Kidney capillary endothelial cell (primary cell): ENCODE measurements around the gene RAB42.
"Not testable (repeated sequence)": the region's sequence is repeated elsewhere in the genome, so short reads cannot be mapped to it uniquely, and the experiment has no call there.

Source experiments
- DNase-seq: peaks from one replicate; pipeline ENCODE4 v3.0.0-alpha.2; 2018; ENCODE audit warnings: low spot score

Gene RAB42, protein sequence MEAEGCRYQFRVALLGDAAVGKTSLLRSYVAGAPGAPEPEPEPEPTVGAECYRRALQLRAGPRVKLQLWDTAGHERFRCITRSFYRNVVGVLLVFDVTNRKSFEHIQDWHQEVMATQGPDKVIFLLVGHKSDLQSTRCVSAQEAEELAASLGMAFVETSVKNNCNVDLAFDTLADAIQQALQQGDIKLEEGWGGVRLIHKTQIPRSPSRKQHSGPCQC

GRCh38 chr1:28591708-28592320 lies at the start of gene RAB42:
Gene RAB42 (plus strand): TSS chr1:28592265. CDS start chr1:28592512, 247 bp downstream.
- no peak for DNase-seq

GRCh38 chr1:28545246-28545628 lies 46.8 kb upstream of the RAB42 start:
- no peak for DNase-seq

DNA sequence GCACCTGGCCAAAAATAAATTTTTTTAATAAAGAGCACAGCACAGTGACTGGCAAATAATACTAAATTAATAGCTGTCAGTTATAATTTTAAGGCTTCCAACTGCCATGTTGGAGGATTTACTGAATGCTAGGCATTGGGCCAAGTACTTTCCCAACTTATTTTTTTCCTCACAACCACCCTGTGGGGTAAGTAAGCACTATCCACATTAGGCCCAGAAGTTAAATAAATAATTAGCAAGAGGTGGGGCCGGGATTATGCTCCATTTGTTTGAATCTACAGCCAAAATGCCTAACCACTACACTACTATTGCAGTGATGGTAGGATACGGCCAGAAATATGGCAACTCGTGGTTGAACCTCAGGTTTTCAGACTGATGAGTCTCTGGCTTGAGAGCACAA lies 43.7 kb upstream of the RAB42 start:
- no peak for DNase-seq

DNA sequence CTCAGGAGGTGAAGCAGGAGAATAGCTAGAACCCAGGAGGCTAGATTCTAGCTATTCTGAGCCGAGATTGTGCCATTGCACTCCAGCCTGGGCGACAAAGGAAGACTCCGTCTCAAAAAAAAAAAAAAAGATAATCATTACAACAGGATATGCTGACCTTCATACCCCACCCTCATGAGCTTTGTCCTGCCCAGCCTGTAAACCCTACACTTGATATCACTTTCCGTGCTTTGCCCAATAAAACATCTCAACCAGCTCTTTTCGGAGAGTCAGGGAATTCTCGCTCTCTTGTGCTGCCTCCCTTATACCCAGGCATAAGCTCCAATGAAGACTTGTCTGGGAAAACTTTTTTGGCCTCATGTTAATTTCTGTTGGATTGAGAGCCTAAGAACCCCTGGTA lies 40.7 kb upstream of the RAB42 start:
- no peak for DNase-seq

DNA sequence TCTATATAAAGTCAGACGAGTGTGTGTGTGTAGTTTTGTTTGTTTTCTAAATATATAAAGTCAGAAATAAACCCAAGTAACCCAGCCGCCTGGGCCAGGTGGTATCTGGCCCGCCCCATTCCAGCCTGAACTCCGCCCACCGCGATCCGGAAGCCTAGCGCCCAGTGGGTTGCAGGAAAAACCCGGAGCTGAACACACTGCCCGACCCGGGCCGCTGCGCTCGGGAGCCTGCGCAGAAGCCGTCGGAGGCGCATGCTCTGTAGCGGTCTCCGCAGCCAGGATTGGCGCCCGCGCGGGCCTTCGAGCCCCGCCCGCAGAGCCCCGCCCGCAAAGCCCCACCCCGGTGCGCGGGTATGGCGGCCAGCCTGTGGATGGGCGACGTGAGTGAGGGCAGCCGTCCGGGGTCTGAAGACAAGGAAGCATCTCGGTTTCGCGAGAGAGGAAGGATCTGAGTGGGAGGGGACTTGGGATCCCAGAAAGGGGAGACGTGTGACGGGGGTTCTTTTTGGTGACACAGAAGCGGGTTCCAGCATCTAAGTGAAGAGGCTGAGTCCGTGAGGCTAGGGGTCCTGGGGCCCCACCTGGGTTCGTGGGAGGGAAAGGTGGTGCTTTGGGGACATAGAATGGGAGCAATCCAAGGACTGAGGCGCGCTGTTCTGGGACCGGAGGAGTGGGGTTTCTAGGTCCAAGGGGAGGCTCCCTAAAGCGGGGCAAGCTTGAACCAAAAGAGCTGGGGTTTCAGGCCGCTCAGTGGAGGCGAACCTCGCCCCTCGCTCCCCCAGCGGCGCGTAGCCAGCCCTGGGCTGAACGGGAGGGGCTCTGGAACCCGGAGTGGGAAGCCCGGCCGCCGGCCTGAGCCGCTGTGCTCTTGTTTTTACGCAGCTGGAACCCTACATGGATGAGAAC lies 39.1 kb upstream of the RAB42 start, which contains the start of gene TRNAU1AP:
TRNAU1AP (plus strand) TSS at position 328 of the 906 bp plus-strand sequence; CDS start at position 354, 26 bp downstream.
- peak; percentile 99 for DNase-seq

DNA sequence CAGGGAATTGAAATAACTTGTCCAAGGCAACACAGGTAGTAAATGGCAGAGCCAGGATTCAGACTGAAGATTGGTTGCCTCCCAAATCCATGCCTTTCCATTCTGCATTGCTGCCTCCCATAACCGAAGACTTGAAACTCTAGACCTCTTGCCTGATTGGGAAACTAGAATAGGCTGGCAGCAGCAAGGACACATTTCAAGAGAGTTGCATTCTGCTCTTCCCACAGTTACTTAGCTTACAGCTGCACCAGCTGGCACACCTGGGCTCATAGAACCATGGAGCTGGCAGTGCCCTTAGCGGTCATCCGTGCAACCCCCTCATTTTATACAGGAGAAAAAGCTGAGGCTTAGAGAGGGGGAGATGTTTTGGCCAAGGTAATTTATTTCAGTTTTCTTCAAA lies 31.2 kb upstream of the RAB42 start:
- no peak for DNase-seq

DNA sequence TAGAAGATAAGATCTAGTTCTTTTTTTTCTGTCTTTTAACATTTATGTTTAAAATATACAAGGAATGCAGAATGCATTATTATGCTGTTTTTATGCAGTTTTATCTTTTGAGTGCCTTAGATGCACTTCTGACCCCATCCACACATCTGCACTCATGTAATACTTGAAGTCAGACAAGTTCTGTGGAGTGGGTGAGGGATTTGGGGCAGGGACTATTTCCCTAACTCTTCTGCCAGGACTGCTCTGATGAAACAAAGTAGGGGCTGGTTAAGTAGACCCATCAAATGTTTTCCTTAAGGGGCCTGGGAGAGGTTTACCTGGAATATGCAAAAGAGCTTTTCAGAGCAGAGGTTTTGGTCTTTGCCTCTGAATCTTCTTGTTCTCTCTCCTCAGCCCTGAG lies 27.8 kb upstream of the RAB42 start:
- DNase-seq = no peak

DNA sequence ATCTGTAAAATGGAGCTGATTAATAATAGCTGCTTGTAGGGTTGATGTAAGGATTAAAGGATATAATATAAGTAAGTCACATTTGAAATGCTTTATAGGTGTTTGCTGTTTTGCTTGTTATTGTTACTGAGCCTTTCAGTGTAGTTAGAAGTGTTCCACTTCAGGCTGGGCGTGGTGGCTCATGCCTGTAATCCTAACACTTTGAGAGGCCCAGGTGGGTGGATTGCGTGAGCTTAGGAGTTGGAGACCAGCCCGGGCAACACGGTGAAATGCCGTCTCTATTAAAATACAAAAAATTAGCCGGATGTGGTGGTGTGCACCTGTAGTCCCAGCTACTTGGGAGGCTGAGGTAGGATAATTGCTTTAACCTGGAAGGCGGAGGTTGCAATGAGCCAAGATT lies 27.0 kb upstream of the RAB42 start:
- no peak for DNase-seq

- DNase-seq = no peak
Observed at GRCh38 chr1:28565726-28566125, 26.3 kb upstream of the RAB42 start.

DNA sequence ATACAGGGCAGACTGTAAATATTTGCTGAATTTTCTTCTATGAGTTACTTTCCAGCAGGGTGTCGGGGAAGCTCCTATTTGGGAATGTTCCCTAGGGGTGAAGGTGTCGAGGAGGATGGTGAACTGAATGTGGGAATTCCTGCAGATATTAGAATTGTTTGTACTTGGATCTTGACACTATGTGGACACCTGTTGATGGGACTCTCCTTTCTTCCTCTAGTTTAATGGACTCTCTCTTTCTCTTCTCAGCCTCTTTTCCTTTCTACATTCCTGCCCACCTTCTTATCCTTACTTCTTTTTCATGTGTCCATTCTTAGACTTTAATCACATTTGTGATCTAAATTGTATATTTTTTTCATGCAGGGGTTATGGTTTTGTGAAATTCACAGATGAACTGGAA lies 25.1 kb upstream of the RAB42 start:
- no peak for DNase-seq

- DNase-seq = no peak
Observed at GRCh38 chr1:28571911-28572310, 20.2 kb upstream of the RAB42 start.

GRCh38 chr1:28572891-28573290 lies 19.2 kb upstream of the RAB42 start:
- not testable (repeated sequence) for DNase-seq

DNA sequence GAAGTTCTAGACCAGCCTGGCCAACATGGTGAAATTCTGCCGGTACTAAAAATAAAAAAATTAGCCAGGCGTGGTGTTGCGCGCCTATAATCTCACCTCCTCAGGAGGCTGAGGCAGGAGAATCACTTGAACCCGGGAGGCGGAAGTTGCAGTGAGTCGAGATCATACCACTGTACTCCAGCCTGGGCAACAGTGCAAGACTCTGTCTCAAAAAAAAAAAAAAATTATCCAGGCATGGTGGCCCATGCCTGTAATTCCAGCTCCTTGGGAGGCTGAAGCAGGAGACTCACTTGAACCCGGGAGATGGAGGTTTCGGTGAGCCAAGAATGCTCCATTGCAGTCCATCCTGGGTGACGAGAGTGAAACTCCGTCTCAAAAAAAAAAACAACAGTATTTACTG lies 18.5 kb upstream of the RAB42 start:
- no peak for DNase-seq

- DNase-seq = no peak
Observed at GRCh38 chr1:28577052-28577678, 14.9 kb upstream of the RAB42 start.

- DNase-seq = no peak
Observed at GRCh38 chr1:28577738-28578536, 14.1 kb upstream of the RAB42 start.

DNA sequence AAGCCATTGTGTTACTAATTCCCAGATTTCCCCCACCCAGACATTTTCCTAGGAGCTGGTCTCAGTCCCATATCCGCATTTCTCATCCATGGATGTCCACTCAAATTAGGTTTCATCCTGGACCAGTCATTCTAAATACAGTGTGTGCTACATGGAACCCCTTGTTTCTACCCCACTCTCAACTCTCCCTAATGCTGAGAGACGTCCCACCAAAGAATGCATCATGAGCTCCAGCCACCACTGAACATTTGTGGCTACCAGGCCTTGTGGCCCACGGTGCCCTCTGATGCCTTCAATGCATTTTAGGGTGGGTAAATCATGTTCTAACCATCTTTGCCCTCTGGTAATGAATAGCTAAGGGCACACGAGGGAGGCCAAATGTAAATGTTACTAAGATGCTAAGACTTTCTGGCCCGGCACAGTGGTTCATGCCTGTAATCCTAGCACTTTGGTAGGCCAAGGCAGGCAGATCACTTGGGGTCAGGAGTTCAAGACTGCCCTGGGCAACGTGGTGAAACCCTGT lies 13.3 kb upstream of the RAB42 start:
- no peak for DNase-seq

- no peak for DNase-seq
Observed at GRCh38 chr1:28579401-28579800, 12.7 kb upstream of the RAB42 start.

- DNase-seq = no peak
Observed at GRCh38 chr1:28580722-28581530, 11.1 kb upstream of the RAB42 start.

DNA sequence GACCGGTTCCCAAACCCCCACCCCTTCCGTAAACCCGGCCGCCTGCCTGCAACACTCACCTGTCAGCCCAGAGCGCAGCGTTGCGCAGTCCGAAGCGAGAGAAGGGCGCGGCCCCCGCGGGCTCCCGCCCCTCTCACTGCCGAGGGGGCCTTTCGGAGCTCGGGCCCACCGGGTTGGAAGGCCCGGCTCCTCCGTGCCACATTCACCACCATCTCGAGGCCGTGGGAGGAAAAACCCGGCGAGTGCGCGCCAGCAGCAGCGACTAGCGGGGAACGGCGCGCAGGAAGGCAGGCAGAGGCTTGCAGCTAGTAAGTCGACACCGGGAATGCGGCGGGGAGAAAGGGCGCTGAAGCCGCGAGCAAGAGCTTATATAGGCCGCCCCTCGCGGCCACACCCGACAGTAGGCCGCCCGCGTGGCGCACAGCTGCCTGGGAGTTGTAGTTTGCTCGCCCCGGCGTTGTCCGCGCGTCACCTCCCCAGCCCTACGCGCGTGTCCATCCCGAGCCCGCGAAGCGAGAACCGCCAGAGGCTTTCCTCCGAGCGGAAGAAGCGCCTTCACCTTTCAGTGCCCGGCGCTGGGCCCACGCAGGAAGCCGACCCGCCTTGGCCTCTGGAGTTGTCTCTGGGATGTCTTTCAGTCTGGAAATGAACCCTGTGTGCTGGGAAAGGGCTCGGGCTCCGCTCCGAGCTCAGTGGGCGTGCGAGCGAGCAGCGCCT lies 10.4 kb upstream of the RAB42 start:
- peak; percentile 94 for DNase-seq

DNA sequence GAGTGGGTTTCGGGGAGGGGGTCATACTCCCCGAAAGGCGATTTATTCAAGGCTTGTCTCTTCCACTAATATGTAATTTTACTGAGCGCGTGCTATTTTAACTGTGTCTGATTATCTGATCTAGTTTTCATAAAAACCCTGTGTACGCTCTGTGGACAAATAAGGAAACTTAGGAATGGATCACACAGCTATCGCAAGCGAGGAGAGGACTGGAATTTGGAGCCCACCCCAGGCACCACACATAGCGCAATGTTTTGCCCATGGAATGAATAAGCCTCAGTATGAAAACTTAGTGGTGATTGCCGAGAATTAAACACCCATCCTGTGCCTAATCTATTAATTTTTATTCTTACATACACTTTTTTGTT lies 9.8 kb upstream of the RAB42 start:
- DNase-seq = no peak
